Diencephalon (tissue), 1 donor: ENCODE data around the gene GNPTAB. TPM values are rescaled to one million over a fixed set of nuclear protein-coding genes. Genes with fewer than 3 reads are reported as not detected.

ENCODE experiments used
- small RNA-seq: library from RNA; depleted of rRNA; stranded (forward); fragments of <200 nt; gene quantifications from one replicate; pipeline ENCODE3, GENCODE V24; 2014
- total RNA-seq: library from RNA; depleted of rRNA; stranded (reverse); fragments of >200 nt; gene quantifications from one replicate; pipeline ENCODE4 v1.2.3, GENCODE V29; 2014

GNPTAB gene
- total RNA-seq, result 125 TPM

GRCh38 chr12:101830367-101831325 lies at the start of gene GNPTAB:
Gene GNPTAB (minus strand): TSS chr12:101830959. CDS start chr12:101830675, 284 bp downstream.

GRCh38 chr12:101876861-101877805 lies 46.4 kb upstream of the GNPTAB start, which contains the start of gene DRAM1:
Gene DRAM1 (plus strand): TSS chr12:101877580. CDS start chr12:101877790, 210 bp downstream.

GRCh38 chr12:101738920-101739665 lies 91.7 kb downstream of the GNPTAB start, which contains the start of gene SYCP3:
Gene SYCP3 (minus strand): TSS chr12:101739462. CDS start chr12:101737935, 1,527 bp downstream.

GRCh38 chr12:101697197-101697929 lies 133.4 kb downstream of the GNPTAB start, which contains the start of gene CHPT1:
Gene CHPT1 (plus strand): TSS chr12:101697640. CDS start chr12:101697862, 222 bp downstream.

Small RNAs within 50 kb of the gene (small RNA-seq; reads per million reads assigned to genes)
- gene RNA5SP368, result not detected
- gene RNA5SP369, result not detected
- gene RNU6-101P, result not detected
- gene RNU6-1183P, result not detected
- not detected for gene RNU6-172P
- not detected for gene RNY1P16

Other genes with a start within 250 kb of the GNPTAB start
- 27.7 TPM for gene MYBPC1, start 236.0 kb downstream of the GNPTAB start, total RNA-seq
- gene CHPT1, start 133.3 kb downstream of the GNPTAB start, total RNA-seq, result 31.8 TPM
- gene SYCP3, start 91.5 kb downstream of the GNPTAB start, total RNA-seq, result 0.46 TPM
- gene DRAM1, start 46.6 kb upstream of the GNPTAB start, total RNA-seq, result 1.2 TPM
- 51.2 TPM for gene WASHC3, start 231.0 kb upstream of the GNPTAB start, total RNA-seq